SH-SY5Y (cell line): ENCODE measurements around the gene CLASP1.

Experiments used
- GATA2 ChIP-seq: IDR thresholded peaks from 2 replicates; pipeline ENCODE4 v1.6.1; 2011; ENCODE audit warnings: mild to moderate bottlenecking, low read depth, low read length
- GATA3 ChIP-seq: IDR thresholded peaks from 2 replicates; pipeline ENCODE4 v1.6.1; 2011; ENCODE audit warnings: low read depth, mild to moderate bottlenecking, low read length, moderate library complexity

GRCh38 chr2:121418494-121419058 lies 230.7 kb downstream of the CLASP1 start:
- TF ChIP-seq GATA2 (no peak), GATA3 (no peak)
